Mesenchymal stem cell (in vitro differentiated cells and primary cell): ENCODE results near the gene LRRC37B.
"Not testable (repeated sequence)": the region's sequence is repeated elsewhere in the genome, so short reads cannot be mapped to it uniquely, and the experiment has no call there.

ENCODE experiments used
- DNase-seq: peaks from one replicate; pipeline ENCODE4 v3.0.0-alpha.2; 2013
- H2AFZ ChIP-seq: one replicate; pipeline ENCODE4 v1.6.1; 2013; ENCODE audit warnings: low read depth, mild to moderate bottlenecking, control low read depth, inconsistent platforms, low read length, moderate library complexity
- H2AK5ac ChIP-seq: 2 replicates; pipeline ENCODE4 v1.6.1; 2013; ENCODE audit warnings: low read length, moderate library complexity, mild to moderate bottlenecking, inconsistent platforms; ENCODE audit not compliant: severe bottlenecking
- H2BK120ac ChIP-seq: one replicate; pipeline ENCODE4 v1.6.1; 2013; ENCODE audit warnings: low read depth, mild to moderate bottlenecking, inconsistent platforms, low read length, moderate library complexity
- H2BK12ac ChIP-seq, 2 experiments: one replicate each; pipeline ENCODE4 v1.6.1; 2013; ENCODE audit warnings: inconsistent platforms in 2 of 2, low read length in 2 of 2, mild to moderate bottlenecking in 2 of 2, moderate library complexity in 2 of 2, control low read depth in 1 of 2
- H2BK15ac ChIP-seq: one replicate; pipeline ENCODE4 v1.6.1; 2013; ENCODE audit warnings: mild to moderate bottlenecking, low read depth, inconsistent platforms; ENCODE audit not compliant: poor library complexity, severe bottlenecking
- H2BK5ac ChIP-seq: 2 replicates; pipeline ENCODE4 v1.6.1; 2013; ENCODE audit warnings: low read depth, mild to moderate bottlenecking, low read length, control low read depth, inconsistent platforms; ENCODE audit not compliant: poor library complexity, severe bottlenecking
- H3K14ac ChIP-seq, 2 experiments: one replicate each; pipeline ENCODE4 v1.6.1; 2013; ENCODE audit warnings: inconsistent platforms in 2 of 2, low read length in 2 of 2, control low read depth in 1 of 2, mild to moderate bottlenecking in 1 of 2, moderate library complexity in 1 of 2
- H3K18ac ChIP-seq, 2 experiments: one replicate each; pipeline ENCODE4 v1.6.1; 2013; ENCODE audit warnings: inconsistent platforms in 2 of 2, low read length in 2 of 2, control low read depth in 1 of 2, low read depth in 1 of 2, mild to moderate bottlenecking in 1 of 2
- H3K23ac ChIP-seq, 2 experiments: one replicate each; pipeline ENCODE4 v1.6.1; 2013; ENCODE audit warnings: inconsistent platforms in 2 of 2, low read length in 2 of 2, mild to moderate bottlenecking in 2 of 2, moderate library complexity in 2 of 2, control low read depth in 1 of 2
- H3K27ac ChIP-seq: 2 replicates; pipeline ENCODE4 v1.5.1; 2013; ENCODE audit warnings: mild to moderate bottlenecking, moderate library complexity, low read length, control low read depth, inconsistent platforms; ENCODE audit not compliant: poor library complexity, severe bottlenecking
- H3K27me3 ChIP-seq, 2 experiments: 2 replicates each; pipeline versions ENCODE4 v1.6.1 to v1.7.0; 2013; ENCODE audit warnings: low read length in 2 of 2, mild to moderate bottlenecking in 2 of 2, moderate library complexity in 2 of 2, control low read depth in 1 of 2, inconsistent platforms in 1 of 2; ENCODE audit not compliant: control insufficient read depth in 1 of 2, insufficient read depth in 1 of 2
- H3K36me3 ChIP-seq, 2 experiments: 2 replicates each; pipeline versions ENCODE4 v1.6.1 to v1.7.0; 2013; ENCODE audit warnings: low read length in 2 of 2, control low read depth in 1 of 2, inconsistent platforms in 1 of 2, low read depth in 1 of 2, mild to moderate bottlenecking in 1 of 2; ENCODE audit not compliant: insufficient read depth in 2 of 2, control insufficient read depth in 1 of 2
- H3K4ac ChIP-seq, 2 experiments: one replicate each; pipeline ENCODE4 v1.6.1; 2013; ENCODE audit warnings: inconsistent platforms in 2 of 2, low read length in 2 of 2, mild to moderate bottlenecking in 2 of 2, moderate library complexity in 2 of 2, control low read depth in 1 of 2, low read depth in 1 of 2
- H3K4me1 ChIP-seq: 2 replicates; pipeline ENCODE4 v1.6.1; 2013; ENCODE audit warnings: low read depth, low read length, control low read depth; ENCODE audit not compliant: control insufficient read depth, insufficient read depth
- H3K4me2 ChIP-seq: 2 replicates; pipeline ENCODE4 v1.6.1; 2013; ENCODE audit warnings: low read length, mild to moderate bottlenecking, inconsistent platforms; ENCODE audit not compliant: poor library complexity, severe bottlenecking
- H3K4me3 ChIP-seq, 2 experiments: 2 replicates each; pipeline versions ENCODE4 v1.5.1 to v1.7.0; 2013; ENCODE audit warnings: low read length in 2 of 2, mild to moderate bottlenecking in 2 of 2, control low read depth in 1 of 2, low read depth in 1 of 2; ENCODE audit not compliant: insufficient read depth in 1 of 2
- H3K79me1 ChIP-seq: replicated peaks from 2 replicates; pipeline ENCODE4 v1.6.1; 2013; ENCODE audit warnings: mild to moderate bottlenecking, control low read depth, low read length, inconsistent platforms; ENCODE audit not compliant: poor library complexity, severe bottlenecking
- H3K9ac ChIP-seq: 2 replicates; pipeline ENCODE4 v1.7.0; 2013; ENCODE audit warnings: mild to moderate bottlenecking, low read length, moderate library complexity
- H3K9me3 ChIP-seq: 2 replicates; pipeline ENCODE4 v1.7.0; 2013; ENCODE audit warnings: mild to moderate bottlenecking, low read length; ENCODE audit not compliant: control insufficient read depth
- H4K8ac ChIP-seq: one replicate; pipeline ENCODE4 v1.6.1; 2013; ENCODE audit warnings: inconsistent platforms, mild to moderate bottlenecking, low read length, moderate library complexity
- H4K91ac ChIP-seq: one replicate; pipeline ENCODE4 v1.6.1; 2013; ENCODE audit warnings: mild to moderate bottlenecking, low read length, inconsistent platforms
- WGBS: methylation state at CpG from one replicate; pipeline ENCODE4 v1.1.7; 2013; ENCODE audit warnings: mixed read lengths; 5-methylcytosine and 5-hydroxymethylcytosine counted together

Gene LRRC37B

GRCh38 chr17:32022554-32022953 is 15.4 kb downstream of the LRRC37B start:
- not testable (repeated sequence) for H3K9me3 ChIP-seq, H3K4ac ChIP-seq, H3K4me2 ChIP-seq, H3K27ac ChIP-seq, H2BK15ac ChIP-seq, H2AFZ ChIP-seq, H3K14ac ChIP-seq, H4K91ac ChIP-seq, H4K8ac ChIP-seq, H3K4me3 ChIP-seq, H3K18ac ChIP-seq, H3K27me3 ChIP-seq, H2BK5ac ChIP-seq, H3K4me1 ChIP-seq, H3K9ac ChIP-seq, DNase-seq, H2BK120ac ChIP-seq, H2BK12ac ChIP-seq, H2AK5ac ChIP-seq, H3K23ac ChIP-seq
- WGBS = 97% methylated on average over 4 of the region's 5 CpGs
- peaks cover 25 to 31% of the 10 kb centered on the region in 2 experiments for H3K36me3 ChIP-seq
- peaks cover 18% of the 10 kb centered on the region for H3K79me1 ChIP-seq

DNA sequence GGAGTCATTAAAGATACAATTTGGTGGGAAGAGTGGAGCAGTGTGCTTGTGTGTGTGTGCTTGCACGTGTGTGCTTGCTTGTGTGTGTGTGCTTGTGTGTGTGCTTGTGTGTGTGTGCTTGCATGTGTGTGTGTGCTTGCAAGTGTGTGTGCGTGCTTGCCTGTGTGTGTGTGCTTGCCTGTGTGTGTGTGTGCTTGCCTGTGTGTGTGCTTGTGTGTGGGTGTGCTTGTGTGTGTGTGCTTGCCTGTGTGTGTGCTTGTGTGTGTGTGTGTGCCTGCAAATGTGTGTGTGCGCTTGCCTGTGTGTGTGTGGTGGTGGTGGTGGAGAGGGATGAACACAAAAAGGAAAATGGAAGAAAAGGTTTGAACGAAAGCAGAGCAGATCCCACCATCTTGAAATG is 20.1 kb downstream of the LRRC37B start:
- 73% methylated on average over 2 of the region's 4 CpGs for WGBS
- H2BK12ac ChIP-seq, H3K27me3 ChIP-seq, H3K9ac ChIP-seq, H3K18ac ChIP-seq, H4K8ac ChIP-seq, H3K23ac ChIP-seq, H3K79me1 ChIP-seq, H3K36me3 ChIP-seq, H3K4me1 ChIP-seq, H3K4me2 ChIP-seq, H3K14ac ChIP-seq, H2AK5ac ChIP-seq, DNase-seq, H3K4ac ChIP-seq, H3K9me3 ChIP-seq, H2BK120ac ChIP-seq, H2BK5ac ChIP-seq, H3K27ac ChIP-seq, H2AFZ ChIP-seq, H2BK15ac ChIP-seq: not testable (repeated sequence)
- Histone ChIP-seq H4K91ac (peak overlapping the region; percentile 52), H3K4me3 (peak overlapping the region in 1 of 2 experiments; percentile 40)

- H2BK120ac ChIP-seq = no peak overlapping the region
- 100% methylated on average over 1 of the region's 2 CpGs for WGBS
These were observed 26.0 kb downstream of the LRRC37B start for GRCh38 chr17:32033223-32033622.

GRCh38 chr17:32033812-32034211 is 26.6 kb downstream of the LRRC37B start:
- WGBS = 100% methylated on average over 1 of the region's 1 CpG
- H3K4ac ChIP-seq, H2AK5ac ChIP-seq: not testable (repeated sequence)

More at GRCh38 chr17:32033223-32033622, 26.0 kb downstream of the LRRC37B start:
- H4K8ac ChIP-seq = no peak overlapping the region
- H3K23ac ChIP-seq = no peak overlapping the region
- no peaks in the 10 kb centered on the region for H3K27me3 ChIP-seq
- no peaks in the 10 kb centered on the region for H3K79me1 ChIP-seq
- no peak overlapping the region for H3K27ac ChIP-seq
- H3K9ac ChIP-seq = no peak overlapping the region
- H3K9me3 ChIP-seq = no peaks in the 10 kb centered on the region
- no peak overlapping the region for H3K4me3 ChIP-seq
- no peak for DNase-seq
- H2AFZ ChIP-seq = no peak overlapping the region
- no peaks in the 10 kb centered on the region for H3K4me1 ChIP-seq
- H2BK5ac ChIP-seq = no peak overlapping the region
- peaks cover 14 to 46% of the 10 kb centered on the region in 2 experiments for H3K36me3 ChIP-seq
- H3K14ac ChIP-seq = no peak overlapping the region
- no peak overlapping the region for H2BK15ac ChIP-seq
- H3K4me2 ChIP-seq = no peak overlapping the region
- no peak overlapping the region for H3K4ac ChIP-seq
- H2BK12ac ChIP-seq = no peak overlapping the region
- no peak overlapping the region for H3K18ac ChIP-seq
- no peak overlapping the region for H2AK5ac ChIP-seq
- no peak overlapping the region for H4K91ac ChIP-seq

More at GRCh38 chr17:32033812-32034211, 26.6 kb downstream of the LRRC37B start:
- not testable (repeated sequence) for DNase-seq, H3K14ac ChIP-seq, H2AFZ ChIP-seq, H2BK15ac ChIP-seq, H2BK120ac ChIP-seq, H3K79me1 ChIP-seq, H2BK12ac ChIP-seq, H3K27me3 ChIP-seq, H3K18ac ChIP-seq, H3K4me2 ChIP-seq, H3K4me1 ChIP-seq, H3K9ac ChIP-seq, H4K91ac ChIP-seq, H4K8ac ChIP-seq, H3K23ac ChIP-seq, H3K27ac ChIP-seq, H3K9me3 ChIP-seq, H3K4me3 ChIP-seq, H2BK5ac ChIP-seq
- peaks cover 14 to 49% of the 10 kb centered on the region in 2 experiments for H3K36me3 ChIP-seq
